Sigmoid colon (tissue), 4 donors: Measurements from ENCODE around the gene PARP8.

Experiments
- CTCF ChIP-seq, 4 experiments: fragments of 450-650 bp in 3 of 4; fragments of 200-600 bp in 1 of 4; IDR thresholded peaks; one replicate each; pipeline ENCODE4 v1.5.1; 2016 to 2019; ENCODE audit warnings: antibody characterized with exemption in 4 of 4, mild to moderate bottlenecking in 3 of 4, moderate library complexity in 2 of 4
- EP300 ChIP-seq, 4 donors: sonication (generic); formaldehyde crosslinking; IDR thresholded peaks; one replicate each; pipeline ENCODE4 v1.6.1; 2017; ENCODE audit warnings: antibody characterized with exemption in 4 of 4
- POLR2A ChIP-seq, 2 donors: fragments of 450-650 bp; IDR thresholded peaks; one replicate each; pipeline ENCODE4 v1.6.1; 2016; ENCODE audit warnings: antibody characterized with exemption in 2 of 2, mild to moderate bottlenecking in 2 of 2, moderate library complexity in 2 of 2
- POLR2AphosphoS5 ChIP-seq, 4 donors: sonication (generic); formaldehyde crosslinking; IDR thresholded peaks; one replicate each; pipeline ENCODE4 v1.6.1; 2017; ENCODE audit warnings: antibody characterized with exemption in 4 of 4

GRCh38 chr5:50694027-50694590 lies 27.7 kb downstream of the PARP8 start:
- TF ChIP-seq CTCF (IDR thresholded peaks at IDR 0.05) (no peak), POLR2A (IDR thresholded peaks at IDR 0.05) (no peak), EP300 (IDR thresholded peaks at IDR 0.05) (no peak), POLR2AphosphoS5 (IDR thresholded peaks at IDR 0.05) (no peak)
